GM19239 (cell line): Measurements from ENCODE around the gene KCNV2.

Experiments
- DNase-seq: peaks from one replicate; pipeline ENCODE4 v3.0.0; 2011; ENCODE audit warnings: low spot score; ENCODE audit not compliant: insufficient read length
- FAIRE-seq: peaks from 2 replicates; lab custom pipeline; 2011; peaks lifted over from hg19 to GRCh38; lab: Jason Lieb, UNC

KCNV2 gene

GRCh38 chr9:2745560-2746380 is 28.5 kb downstream of the KCNV2 start:
- DNase-seq, result no peak
- FAIRE-seq, result no peak

- DNase-seq (no peak), FAIRE-seq (no peak)
These were observed 32.2 kb downstream of the KCNV2 start for GRCh38 chr9:2749485-2749884.

GRCh38 chr9:2755285-2755684 is 38.0 kb downstream of the KCNV2 start:
- DNase-seq, result no peak
- no peak for FAIRE-seq

GRCh38 chr9:2758162-2758897 is 41.0 kb downstream of the KCNV2 start:
- DNase-seq (no peak), FAIRE-seq (no peak)

GRCh38 chr9:2758898-2759510 is 41.7 kb downstream of the KCNV2 start:
- DNase-seq (no peak), FAIRE-seq (no peak)

DNA sequence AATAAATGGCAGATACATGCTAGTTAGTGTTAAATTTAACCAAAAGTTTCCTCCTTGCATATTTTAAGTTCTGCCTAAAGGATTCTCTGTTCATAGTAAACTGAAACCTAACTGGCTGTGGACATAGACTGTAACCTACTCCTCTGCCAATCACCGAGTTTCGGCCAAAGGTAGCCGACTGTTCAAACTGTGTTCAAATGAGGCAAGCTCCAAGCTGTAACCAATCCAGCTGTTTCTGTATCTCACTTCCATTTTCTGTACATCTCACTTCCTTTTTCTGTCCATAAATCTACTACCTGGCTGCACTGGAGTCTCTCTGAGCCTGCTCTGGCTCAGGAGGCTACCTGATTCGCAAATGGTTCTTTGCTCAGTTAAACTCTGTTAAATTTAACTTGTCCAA is 44.1 kb downstream of the KCNV2 start:
- FAIRE-seq (no peak), DNase-seq (peak; percentile 7)

GRCh38 chr9:2764353-2764752 is 47.0 kb downstream of the KCNV2 start:
- FAIRE-seq (no peak), DNase-seq (no peak)

- DNase-seq, result no peak
- FAIRE-seq, result no peak
These were observed 48.1 kb downstream of the KCNV2 start for GRCh38 chr9:2765250-2765880.

DNA sequence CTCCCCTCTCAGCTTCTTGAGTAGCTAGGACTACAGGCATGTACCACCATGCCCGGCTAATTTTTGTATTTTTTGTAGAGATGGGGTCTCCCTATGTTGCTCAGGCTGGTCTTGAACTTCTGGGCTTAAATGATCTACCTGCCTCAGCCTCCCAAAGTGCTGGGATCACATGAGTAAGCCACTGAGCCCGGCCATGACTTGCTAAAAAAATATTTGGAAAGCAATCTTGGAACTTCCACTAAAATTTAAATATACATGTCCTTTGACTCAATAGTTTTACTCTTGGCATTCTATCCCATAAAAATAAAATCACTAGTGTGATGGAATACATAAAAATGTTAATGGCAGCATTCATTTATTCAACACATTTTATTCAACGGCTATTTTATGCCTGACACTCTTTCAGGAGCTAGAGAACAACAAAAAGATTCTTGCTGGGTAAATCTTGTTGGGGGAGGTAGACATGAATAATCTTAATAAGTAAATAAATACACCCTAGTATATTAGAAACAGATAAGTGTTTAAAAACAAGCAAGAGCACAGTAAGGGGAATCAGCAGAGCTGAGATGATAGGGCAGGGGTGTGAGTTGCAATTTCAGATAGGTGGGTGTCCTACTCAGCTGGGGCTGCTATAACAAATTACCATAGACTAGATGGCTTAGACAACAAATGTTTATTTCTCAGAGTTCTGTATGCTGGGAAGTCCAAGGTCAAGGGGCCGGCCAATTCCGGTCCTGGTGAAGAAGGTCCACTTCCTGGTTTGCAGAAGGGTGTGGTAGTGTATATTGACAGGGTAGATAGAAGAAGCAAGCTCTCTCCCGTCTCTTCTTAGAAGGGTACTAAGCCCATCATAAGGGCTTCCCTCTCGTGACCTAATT is 50.7 kb downstream of the KCNV2 start:
- DNase-seq (no peak), FAIRE-seq (no peak)

DNA sequence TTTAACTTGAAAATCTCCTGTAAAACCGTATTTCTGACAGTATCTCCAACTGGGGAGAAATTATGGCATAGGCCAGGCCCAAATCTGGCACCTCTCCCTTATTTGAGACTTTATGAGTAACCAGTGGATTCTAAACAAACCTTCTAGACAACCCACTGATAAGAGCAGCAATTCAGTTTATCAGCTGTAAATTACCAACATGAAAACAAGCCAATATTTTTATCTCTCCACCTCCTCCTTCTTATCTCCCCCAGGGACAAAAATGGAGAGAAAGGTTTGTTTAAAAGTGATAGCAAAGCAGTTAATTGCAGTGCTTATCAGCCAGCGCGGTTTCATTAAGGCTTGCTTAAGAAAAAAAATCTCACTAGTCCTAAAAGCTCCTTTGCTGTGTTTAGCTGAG is 53.8 kb downstream of the KCNV2 start:
- FAIRE-seq (no peak), DNase-seq (no peak)

DNA sequence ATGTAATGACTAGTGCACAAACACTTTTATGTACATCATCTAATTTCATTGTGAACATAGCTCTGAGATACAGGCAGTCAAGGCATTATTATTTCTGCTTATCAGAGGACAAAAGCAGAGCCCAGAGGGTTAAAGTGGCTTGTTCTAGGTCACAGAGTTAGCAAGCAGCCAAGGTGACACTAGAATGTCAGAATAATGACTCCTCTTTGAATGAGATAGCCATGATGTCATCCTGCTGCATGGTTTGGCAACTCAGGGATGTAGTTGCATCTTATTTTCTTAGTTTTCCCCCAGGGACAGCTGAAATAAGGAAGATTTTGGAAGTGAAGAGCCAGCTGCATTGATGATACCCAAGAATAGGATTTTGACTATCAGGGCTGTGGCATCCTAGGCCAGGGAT is 54.4 kb downstream of the KCNV2 start:
- DNase-seq (no peak), FAIRE-seq (no peak)

GRCh38 chr9:2777454-2777853 is 60.1 kb downstream of the KCNV2 start:
- DNase-seq, result no peak
- FAIRE-seq, result no peak

GRCh38 chr9:2778816-2779215 is 61.5 kb downstream of the KCNV2 start:
- FAIRE-seq (no peak), DNase-seq (no peak)
